HepG2 (cell line): Measurements from ENCODE around the gene CASKIN2. TPM values are rescaled to one million over a fixed set of nuclear protein-coding genes. Genes with fewer than 3 reads are reported as not detected.

ENCODE experiments used
- BCL3 ChIP-seq: sonication (generic); formaldehyde crosslinking; IDR thresholded peaks from 2 replicates; pipeline ENCODE4 v1.5.1; 2020; ENCODE audit warnings: mild to moderate bottlenecking, missing genetic modification reagents, moderate library complexity
- FOXO1 ChIP-seq: sonication (generic); formaldehyde crosslinking; IDR thresholded peaks from 2 replicates; pipeline ENCODE4 v1.4.0; 2020; ENCODE audit warnings: missing genetic modification reagents
- IKZF4 ChIP-seq: sonication (generic); formaldehyde crosslinking; IDR thresholded peaks from 2 replicates; pipeline ENCODE4 v1.5.1; 2020; ENCODE audit warnings: borderline replicate concordance, mild to moderate bottlenecking, low read depth, missing genetic modification reagents; ENCODE audit errors: not compliant biosample characterization
- MAX ChIP-seq: IDR thresholded peaks from 2 replicates; pipeline ENCODE4 v1.6.1; 2012; ENCODE audit warnings: inconsistent platforms
- MED1 ChIP-seq: sonication (generic); formaldehyde crosslinking; IDR thresholded peaks from 2 replicates; pipeline ENCODE4 v1.4.0; 2020; ENCODE audit warnings: missing genetic modification reagents
- MIXL1 ChIP-seq: IDR thresholded peaks from 2 replicates; pipeline ENCODE4 v1.6.1; 2016
- MXI1 ChIP-seq: IDR thresholded peaks from 3 replicates; pipeline ENCODE4 v1.6.1; 2012; ENCODE audit warnings: low read depth, low read length, inconsistent platforms, borderline replicate concordance
- SIN3A ChIP-seq: IDR thresholded peaks from 2 replicates; pipeline ENCODE4 v1.6.1; 2011; ENCODE audit warnings: low read depth, mild to moderate bottlenecking, control low read depth, low read length, borderline replicate concordance
- SKI ChIP-seq: fragments of 450-650 bp; IDR thresholded peaks from one replicate; pipeline ENCODE4 v1.6.1; 2018; ENCODE audit warnings: mild to moderate bottlenecking; ENCODE audit not compliant: partially characterized antibody
- SYNCRIP ChIP-seq: fragments of 200-400 bp; formaldehyde crosslinking; IDR thresholded peaks from 2 replicates; pipeline ENCODE4 v1.6.1; 2018; ENCODE audit warnings: mild to moderate bottlenecking, low read depth, low read length; ENCODE audit not compliant: insufficient read depth
- ZNF274 ChIP-seq: sonication (generic); formaldehyde crosslinking; IDR thresholded peaks from 2 replicates; pipeline ENCODE4 v1.5.1; 2020; ENCODE audit warnings: mild to moderate bottlenecking, missing genetic modification reagents
- ZNF501 ChIP-seq: sonication (generic); formaldehyde crosslinking; IDR thresholded peaks from 2 replicates; pipeline ENCODE4 v1.5.1; 2020; ENCODE audit warnings: mild to moderate bottlenecking, moderate library complexity, missing genetic modification reagents
- ZNF564 ChIP-seq: sonication (generic); formaldehyde crosslinking; IDR thresholded peaks from 2 replicates; pipeline ENCODE4 v1.8.1; 2023; ENCODE audit warnings: mild to moderate bottlenecking, missing genetic modification reagents
- ZNF570 ChIP-seq: sonication (generic); formaldehyde crosslinking; IDR thresholded peaks from 2 replicates; pipeline ENCODE4 v1.4.0; 2020; ENCODE audit warnings: mild to moderate bottlenecking, missing genetic modification reagents, borderline replicate concordance
- ZNF598 ChIP-seq: sonication (generic); formaldehyde crosslinking; IDR thresholded peaks from 2 replicates; pipeline ENCODE4 v1.5.1; 2020; ENCODE audit warnings: mild to moderate bottlenecking, missing genetic modification reagents, borderline replicate concordance
- ZNF619 ChIP-seq: sonication (generic); formaldehyde crosslinking; IDR thresholded peaks from 2 replicates; pipeline ENCODE4 v1.4.0; 2020; ENCODE audit warnings: mild to moderate bottlenecking, missing genetic modification reagents
- ZNF883 ChIP-seq: sonication (generic); formaldehyde crosslinking; IDR thresholded peaks from 2 replicates; pipeline ENCODE4 v1.5.1; 2020; ENCODE audit warnings: mild to moderate bottlenecking, missing genetic modification reagents; ENCODE audit errors: not compliant biosample characterization
- polyA plus RNA-seq, 8 experiments: library from polyadenylated mRNA; depleted of rRNA in 3 of 8; stranded (reverse) in 7 of 8; unstranded in 1 of 8; fragments of >200 nt; fragmentation: Illumina TruSeq in 4 of 8; extraction: Trizol in 4 of 8; gene quantifications; 2 replicates each; pipeline versions ENCODE4 v1.2.1 to v1.2.3, GENCODE V29; 2011 to 2016; ENCODE audit warnings: low read depth in 4 of 8, missing spikeins in 1 of 8, mixed read lengths in 1 of 8; ENCODE audit not compliant: insufficient read depth in 1 of 8
- total RNA-seq, 5 experiments: library from RNA; depleted of rRNA; stranded (reverse); fragments of >200 nt; fragmentation: Illumina TruSeq; extraction: Trizol; gene quantifications; 2 replicates each; pipeline ENCODE4 v1.2.3, GENCODE V29; 2016; ENCODE audit warnings: low read depth in 1 of 5
- TF ChIP-seq, protein P1 (sequence below): sonication (generic); formaldehyde crosslinking; IDR thresholded peaks from 2 replicates; pipeline ENCODE4; 2020; ENCODE audit warnings: missing genetic modification reagents, mild to moderate bottlenecking, borderline replicate concordance
- TF ChIP-seq, protein P2 (sequence below): IDR thresholded peaks from 2 replicates; pipeline ENCODE4 v1.4.0; 2020; ENCODE audit warnings: mild to moderate bottlenecking, missing genetic modification reagents
- TF ChIP-seq, protein P3 (sequence below): sonication (generic); formaldehyde crosslinking; IDR thresholded peaks from 2 replicates; pipeline ENCODE4 v1.5.0; 2020; ENCODE audit warnings: missing genetic modification reagents, mild to moderate bottlenecking, borderline replicate concordance

Gene CASKIN2
- total and polyA plus RNA-seq, 2 of the 13 experiments (the other 11 are each of a cell fraction or from before 2014, with no cell fraction given) = 5.2 to 7.8 TPM

DNA sequence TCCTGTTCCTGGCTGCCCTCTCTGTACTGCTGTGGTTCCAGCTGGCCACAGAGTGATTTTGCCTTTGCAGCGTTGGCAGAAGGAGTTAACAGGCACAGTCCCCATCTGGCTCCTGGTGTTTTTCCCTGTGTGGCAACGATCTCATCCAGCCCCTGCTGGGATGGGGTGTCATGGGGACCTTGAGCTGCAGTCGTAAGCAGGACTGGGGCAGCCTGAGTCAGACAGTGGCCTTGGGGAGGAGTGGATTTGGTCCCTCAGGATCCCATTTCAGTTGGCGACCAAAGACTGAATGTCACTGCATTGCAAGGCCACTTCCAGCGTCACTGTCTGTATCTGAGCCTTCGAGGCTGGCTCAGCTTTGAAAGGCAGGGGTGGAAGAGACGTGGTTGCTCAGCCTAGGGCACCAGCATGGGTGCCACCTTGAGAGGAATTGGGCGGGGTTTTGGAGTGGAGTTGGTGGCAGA, 47.0 kb downstream of the CASKIN2 start (continued):
- TF ChIP-seq, protein P1, sequence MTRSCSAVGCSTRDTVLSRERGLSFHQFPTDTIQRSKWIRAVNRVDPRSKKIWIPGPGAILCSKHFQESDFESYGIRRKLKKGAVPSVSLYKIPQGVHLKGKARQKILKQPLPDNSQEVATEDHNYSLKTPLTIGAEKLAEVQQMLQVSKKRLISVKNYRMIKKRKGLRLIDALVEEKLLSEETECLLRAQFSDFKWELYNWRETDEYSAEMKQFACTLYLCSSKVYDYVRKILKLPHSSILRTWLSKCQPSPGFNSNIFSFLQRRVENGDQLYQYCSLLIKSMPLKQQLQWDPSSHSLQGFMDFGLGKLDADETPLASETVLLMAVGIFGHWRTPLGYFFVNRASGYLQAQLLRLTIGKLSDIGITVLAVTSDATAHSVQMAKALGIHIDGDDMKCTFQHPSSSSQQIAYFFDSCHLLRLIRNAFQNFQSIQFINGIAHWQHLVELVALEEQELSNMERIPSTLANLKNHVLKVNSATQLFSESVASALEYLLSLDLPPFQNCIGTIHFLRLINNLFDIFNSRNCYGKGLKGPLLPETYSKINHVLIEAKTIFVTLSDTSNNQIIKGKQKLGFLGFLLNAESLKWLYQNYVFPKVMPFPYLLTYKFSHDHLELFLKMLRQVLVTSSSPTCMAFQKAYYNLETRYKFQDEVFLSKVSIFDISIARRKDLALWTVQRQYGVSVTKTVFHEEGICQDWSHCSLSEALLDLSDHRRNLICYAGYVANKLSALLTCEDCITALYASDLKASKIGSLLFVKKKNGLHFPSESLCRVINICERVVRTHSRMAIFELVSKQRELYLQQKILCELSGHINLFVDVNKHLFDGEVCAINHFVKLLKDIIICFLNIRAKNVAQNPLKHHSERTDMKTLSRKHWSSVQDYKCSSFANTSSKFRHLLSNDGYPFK = peak; percentile 44; the same call in 1 of the 2 replicates
- TF ChIP-seq MIXL1 (CRISPR knock-in tag) = peak; percentile 30; the same call in 1 of the 2 replicates
- TF ChIP-seq SKI = peak; percentile 75
- 0 out of 2 replicates have a peak, but pooled peaks have one; percentile 50 for TF ChIP-seq ZNF274 (CRISPR knock-in tag)
- TF ChIP-seq MXI1 = peak; percentile 37; the same call in 1 of the 3 replicates
- no peak for TF ChIP-seq ZNF570
- TF ChIP-seq MAX = no peak
- TF ChIP-seq SYNCRIP = no peak
- TF ChIP-seq IKZF4 (CRISPR knock-in tag) = peak; percentile 47
- TF ChIP-seq SIN3A = no peak
- TF ChIP-seq ZNF598 = peak; percentile 60; the same call in 1 of the 2 replicates
- TF ChIP-seq, protein P2, sequence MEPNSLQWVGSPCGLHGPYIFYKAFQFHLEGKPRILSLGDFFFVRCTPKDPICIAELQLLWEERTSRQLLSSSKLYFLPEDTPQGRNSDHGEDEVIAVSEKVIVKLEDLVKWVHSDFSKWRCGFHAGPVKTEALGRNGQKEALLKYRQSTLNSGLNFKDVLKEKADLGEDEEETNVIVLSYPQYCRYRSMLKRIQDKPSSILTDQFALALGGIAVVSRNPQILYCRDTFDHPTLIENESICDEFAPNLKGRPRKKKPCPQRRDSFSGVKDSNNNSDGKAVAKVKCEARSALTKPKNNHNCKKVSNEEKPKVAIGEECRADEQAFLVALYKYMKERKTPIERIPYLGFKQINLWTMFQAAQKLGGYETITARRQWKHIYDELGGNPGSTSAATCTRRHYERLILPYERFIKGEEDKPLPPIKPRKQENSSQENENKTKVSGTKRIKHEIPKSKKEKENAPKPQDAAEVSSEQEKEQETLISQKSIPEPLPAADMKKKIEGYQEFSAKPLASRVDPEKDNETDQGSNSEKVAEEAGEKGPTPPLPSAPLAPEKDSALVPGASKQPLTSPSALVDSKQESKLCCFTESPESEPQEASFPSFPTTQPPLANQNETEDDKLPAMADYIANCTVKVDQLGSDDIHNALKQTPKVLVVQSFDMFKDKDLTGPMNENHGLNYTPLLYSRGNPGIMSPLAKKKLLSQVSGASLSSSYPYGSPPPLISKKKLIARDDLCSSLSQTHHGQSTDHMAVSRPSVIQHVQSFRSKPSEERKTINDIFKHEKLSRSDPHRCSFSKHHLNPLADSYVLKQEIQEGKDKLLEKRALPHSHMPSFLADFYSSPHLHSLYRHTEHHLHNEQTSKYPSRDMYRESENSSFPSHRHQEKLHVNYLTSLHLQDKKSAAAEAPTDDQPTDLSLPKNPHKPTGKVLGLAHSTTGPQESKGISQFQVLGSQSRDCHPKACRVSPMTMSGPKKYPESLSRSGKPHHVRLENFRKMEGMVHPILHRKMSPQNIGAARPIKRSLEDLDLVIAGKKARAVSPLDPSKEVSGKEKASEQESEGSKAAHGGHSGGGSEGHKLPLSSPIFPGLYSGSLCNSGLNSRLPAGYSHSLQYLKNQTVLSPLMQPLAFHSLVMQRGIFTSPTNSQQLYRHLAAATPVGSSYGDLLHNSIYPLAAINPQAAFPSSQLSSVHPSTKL (CRISPR knock-in tag) = 0 out of 2 replicates have a peak, but pooled peaks have one; percentile 40
- 0 out of 2 replicates have a peak, but pooled peaks have one; percentile 37 for TF ChIP-seq ZNF619
- peak; percentile 25; the same call in 1 of the 2 replicates for TF ChIP-seq FOXO1
- TF ChIP-seq ZNF501 (CRISPR knock-in tag) = 0 out of 2 replicates have a peak, but pooled peaks have one; percentile 20
- TF ChIP-seq ZNF883 (CRISPR knock-in tag) = peak; percentile 66
- TF ChIP-seq MED1 (CRISPR knock-in tag) = no peak
- TF ChIP-seq, protein P3, sequence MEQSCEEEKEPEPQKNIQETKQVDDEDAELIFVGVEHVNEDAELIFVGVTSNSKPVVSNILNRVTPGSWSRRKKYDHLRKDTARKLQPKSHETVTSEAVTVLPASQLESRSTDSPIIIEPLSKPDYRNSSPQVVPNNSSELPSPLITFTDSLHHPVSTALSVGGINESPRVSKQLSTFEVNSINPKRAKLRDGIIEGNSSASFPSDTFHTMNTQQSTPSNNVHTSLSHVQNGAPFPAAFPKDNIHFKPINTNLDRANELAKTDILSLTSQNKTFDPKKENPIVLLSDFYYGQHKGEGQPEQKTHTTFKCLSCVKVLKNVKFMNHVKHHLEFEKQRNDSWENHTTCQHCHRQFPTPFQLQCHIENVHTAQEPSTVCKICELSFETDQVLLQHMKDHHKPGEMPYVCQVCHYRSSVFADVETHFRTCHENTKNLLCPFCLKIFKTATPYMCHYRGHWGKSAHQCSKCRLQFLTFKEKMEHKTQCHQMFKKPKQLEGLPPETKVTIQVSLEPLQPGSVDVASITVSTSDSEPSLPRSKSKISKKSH (CRISPR knock-in tag) = 0 out of 2 replicates have a peak, but pooled peaks have one; percentile 12
- no peak for TF ChIP-seq ZNF564 (CRISPR knock-in tag)
- 0 out of 2 replicates have a peak, but pooled peaks have one; percentile 23 for TF ChIP-seq BCL3 (CRISPR knock-in tag)
